NCI-H345 (cell line): ENCODE data around the gene SOCS3.

Source experiments
- DNase-seq: peaks from one replicate; lab custom pipeline; 2025; lab: John Stamatoyannopoulos, UW

The SOCS3 gene

DNA sequence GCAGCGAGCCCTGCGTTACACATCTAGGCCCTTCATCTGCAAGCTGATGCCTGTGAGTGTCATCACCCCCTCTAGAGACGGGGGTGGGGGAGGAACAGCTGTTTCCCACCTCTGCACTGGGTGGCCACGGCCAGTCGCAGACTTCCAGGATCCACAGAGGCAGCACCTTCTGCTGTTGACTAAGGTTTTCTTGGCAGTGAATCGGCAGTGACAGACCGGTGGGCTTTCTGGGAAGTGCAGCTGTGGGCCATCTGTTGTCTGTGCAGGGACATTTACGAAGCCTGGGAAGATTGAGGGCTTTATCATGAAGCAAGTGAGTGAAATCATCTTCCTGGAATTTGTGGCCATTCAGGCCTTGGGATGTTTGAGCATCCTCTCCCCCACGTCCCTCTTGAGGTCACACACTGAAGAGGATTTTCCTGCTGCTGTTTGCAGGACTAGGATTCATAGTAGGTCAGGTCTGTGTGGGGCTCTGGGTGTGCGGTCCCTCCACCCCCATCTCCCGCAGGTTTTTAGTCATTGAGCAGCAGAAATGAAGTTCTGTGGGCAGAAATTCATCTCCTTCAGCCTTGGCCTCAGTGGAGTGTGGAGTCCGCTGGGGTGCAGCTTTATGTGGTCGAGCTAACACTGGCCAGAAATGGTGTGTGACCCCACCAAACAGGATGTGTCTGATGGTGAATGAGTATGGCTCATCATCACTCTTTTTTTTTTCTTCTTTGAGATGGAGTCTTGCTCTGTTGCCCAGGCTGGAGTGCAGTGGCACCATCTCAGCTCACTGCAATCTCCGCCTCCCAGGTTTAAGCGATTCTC is 30.6 kb upstream of the SOCS3 start:
- no peak for DNase-seq

DNA sequence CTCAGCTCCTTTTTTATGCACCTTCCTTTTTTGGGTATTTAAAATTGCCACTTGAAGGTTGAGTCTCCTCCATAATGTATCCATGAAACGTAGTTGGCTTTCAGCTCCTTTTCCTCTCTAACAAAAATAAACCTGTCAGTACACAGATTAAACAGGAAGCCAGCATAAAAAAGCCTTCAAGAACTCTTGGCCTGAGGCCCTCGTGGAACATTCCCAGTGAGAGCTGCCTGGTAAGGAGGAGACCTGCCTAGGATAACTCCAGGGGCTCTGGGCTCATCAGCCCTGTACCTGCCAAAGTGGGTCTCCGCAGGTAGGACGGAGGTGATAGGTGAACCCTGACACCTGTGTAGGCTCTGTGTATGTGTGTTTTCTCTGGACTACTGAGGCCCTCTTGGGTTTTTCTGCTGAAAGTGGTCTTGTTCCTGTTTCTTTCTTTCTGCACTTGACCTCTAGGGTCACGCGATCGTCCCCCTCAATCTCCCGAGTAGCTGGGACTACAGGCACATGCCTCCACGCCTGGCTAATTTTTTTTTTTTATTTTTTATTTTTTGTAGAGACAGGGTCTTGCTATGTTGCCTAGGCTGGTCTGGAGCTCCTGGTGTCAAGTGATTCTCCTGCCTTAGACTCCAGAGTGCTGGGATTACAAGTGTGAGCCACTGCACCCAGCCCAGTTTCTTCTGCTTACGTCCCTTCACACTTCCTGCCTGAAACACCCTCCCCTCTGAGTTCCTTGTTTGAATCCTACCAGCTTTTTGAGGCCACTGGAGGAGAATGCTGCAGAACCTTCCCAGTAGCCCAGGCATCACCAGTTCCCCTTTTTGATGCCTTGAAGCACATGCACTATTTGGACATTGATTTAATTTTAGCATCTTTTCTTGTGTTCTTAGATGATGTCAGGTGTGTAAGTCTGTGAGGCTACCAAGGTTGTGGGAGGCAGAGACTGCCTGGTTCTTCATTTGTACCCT is 28.4 kb upstream of the SOCS3 start:
- no peak for DNase-seq

DNA sequence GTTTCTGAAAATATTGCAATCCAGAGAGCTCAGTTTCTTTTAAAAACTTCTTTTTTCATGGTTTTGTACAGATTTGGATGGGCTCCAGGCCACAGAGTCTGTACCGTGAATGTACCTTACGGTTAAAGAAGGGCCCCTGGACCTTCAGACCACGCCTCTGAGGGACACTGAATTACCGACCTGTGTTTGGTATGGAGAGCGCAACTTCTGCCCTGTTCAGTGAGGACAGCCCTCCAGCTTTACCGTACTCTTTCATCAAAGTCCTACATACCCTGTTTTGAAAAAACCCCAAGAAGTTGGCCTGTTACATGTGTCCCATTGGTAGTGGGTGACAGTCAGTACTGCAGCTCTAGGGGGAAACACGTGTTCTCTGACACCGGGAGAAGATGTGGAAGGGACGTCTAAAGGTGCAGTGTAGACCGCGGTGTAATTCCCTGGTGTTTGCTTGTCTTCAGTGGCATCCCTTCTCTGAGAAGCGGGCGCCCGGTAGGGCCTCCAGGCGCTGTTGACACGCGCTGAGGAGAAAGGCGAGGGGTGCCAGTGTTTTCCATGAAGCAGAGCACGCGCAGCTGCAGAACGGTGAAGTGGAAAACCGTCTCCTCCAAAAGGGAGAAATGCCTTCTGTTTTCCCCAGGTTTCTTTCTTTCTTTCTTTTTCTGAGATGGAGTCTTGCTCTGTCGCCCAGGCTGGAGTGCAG is 24.8 kb upstream of the SOCS3 start:
- no peak for DNase-seq

DNA sequence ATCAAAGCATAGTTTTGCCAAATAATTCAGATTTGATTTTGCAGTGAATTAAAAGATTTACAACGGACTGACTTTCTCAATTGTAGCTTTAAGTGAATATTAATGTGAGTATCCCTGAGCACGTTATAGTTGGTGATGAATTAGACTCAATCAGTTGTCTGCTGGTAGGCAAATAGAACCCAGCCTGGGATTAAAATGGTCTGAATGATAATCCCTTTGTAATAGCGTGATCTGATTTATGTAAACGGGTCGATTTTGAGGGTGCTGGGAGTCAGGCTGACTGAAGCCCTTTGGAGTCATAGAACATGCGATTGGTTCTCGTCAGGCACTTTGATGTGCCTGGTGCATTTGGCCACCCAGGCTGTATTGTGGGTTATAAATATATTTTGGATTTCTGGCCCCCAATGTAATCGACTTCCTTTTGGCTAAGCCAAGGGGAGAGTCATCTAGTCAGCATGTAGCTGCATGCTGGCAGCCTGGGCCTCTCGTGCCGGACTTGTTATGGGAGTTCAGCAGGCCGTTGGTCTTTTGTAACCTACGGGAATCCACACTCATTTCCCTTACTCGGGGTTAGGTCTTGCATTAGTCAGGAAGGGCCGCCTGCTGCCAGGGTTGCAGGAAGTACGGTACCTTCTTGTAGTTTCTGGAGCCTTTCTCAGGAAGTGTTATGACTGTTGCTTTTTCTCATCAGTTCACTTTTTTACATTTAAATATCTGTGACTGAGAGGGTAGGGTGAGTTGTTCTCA is 24.0 kb upstream of the SOCS3 start:
- DNase-seq = no peak

DNA sequence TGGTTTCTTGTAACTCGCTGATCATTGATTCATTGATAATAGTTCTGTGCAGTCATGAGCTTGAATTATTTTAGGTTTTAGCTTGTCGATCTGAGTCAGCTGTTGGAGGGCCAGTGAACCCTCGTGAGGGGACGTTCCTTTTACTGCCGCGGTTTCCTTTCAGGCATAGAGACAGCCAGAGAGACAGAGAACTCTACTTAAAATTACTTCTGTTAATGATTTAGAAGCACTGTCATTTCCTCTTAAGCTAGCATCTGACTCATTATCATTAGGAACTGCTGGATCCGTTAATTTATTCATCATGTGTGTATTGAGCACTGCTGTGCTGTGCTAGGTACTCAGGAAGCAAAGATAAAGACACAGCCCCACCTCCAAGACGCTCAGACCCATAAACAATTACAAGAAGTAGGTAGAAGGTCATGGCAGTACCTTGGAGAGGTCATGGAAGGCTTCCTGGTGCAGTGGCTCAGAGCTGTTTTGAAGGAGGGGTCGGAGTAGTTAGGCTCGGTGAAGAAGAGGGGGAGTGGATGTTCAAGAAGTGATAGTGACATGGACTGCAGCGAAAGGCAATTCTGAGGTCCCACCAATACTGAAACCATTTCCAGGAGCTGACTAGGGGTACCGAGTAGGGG is 21.8 kb upstream of the SOCS3 start:
- DNase-seq = no peak

DNA sequence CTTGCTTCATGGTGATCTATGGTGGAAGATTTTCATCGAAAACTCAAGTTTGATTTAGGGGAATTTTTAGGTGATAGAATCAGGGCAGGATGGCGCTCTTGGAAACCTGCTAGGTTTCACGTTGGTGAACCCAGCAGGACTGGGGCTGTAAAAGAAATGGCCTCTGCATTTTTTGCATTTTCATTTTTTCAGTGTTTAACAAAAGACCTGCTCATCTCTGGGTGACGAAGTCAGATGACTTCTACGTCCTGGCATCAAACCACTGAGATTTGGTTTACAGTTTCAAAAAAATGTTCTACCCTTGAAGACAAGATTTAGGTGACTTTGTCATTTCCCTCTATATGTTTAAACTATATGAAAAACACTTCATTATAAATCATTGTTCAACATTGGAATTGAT is 20.5 kb upstream of the SOCS3 start:
- no peak for DNase-seq

DNA sequence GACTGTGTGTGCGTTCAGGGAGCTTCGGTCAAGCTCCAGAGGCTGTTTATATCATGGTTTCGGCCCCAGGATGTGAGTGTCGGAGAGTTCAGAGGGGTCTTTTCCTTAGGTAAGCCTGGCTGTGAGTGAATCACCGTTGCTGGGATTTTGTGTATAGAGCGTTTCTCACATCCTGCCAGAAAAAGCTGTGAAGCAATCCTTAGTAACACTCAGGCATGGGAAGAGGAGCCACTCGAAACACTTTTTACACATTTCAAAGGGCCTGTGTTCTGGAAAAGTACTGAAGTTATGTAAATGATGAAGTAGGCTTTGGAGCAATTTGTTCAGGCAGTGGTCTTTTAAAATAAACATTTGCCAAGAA is 19.2 kb upstream of the SOCS3 start:
- no peak for DNase-seq

DNA sequence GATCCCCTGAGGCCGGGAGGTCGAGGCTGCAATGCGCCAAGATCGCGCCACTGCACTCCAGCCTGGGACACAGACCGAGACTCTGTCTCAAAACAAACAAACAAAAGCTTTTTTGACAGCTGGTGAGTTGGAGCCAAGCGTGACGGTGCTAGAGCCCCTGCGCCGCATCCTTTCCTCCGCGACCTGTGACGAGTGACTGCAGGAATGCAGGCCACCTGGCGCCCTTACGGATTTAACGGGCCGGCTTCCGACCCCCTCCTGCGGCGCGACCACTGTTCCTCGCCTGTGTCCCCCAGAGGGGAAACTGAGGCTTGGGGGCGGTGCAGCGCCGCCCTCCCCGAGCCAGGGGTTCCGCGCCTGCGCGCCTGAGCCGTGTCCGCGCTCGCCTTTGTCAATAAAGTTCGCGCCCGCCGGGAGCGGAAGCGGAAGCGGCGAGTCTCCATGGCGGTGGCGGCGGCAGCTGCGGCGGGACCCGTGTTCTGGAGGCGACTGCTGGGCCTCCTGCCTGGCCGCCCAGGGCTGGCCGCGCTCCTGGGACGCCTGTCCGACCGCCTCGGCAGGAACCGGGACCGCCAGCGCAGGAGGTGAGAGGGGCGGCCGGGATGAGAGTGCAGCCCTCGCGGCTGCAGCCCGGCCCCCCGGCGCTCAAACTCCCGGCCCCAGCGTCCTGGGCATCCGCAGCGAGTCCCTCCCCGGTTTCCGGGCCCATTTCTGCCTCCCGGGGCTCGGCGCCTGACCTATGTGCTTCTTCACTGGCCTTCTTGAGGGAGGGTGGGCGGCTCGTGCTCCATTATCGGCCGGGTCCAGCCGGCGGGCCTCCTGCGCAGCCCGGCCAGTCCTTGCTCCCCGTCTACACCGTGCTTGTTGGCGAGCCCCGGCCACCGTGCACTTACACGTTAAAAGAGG is 18.6 kb upstream of the SOCS3 start, which contains the start of gene PGS1:
Gene PGS1 (plus strand): TSS at position 425 of the 906 bp plus-strand sequence. CDS start 17 bp downstream, at position 442.
- DNase-seq = peak; percentile 86

DNA sequence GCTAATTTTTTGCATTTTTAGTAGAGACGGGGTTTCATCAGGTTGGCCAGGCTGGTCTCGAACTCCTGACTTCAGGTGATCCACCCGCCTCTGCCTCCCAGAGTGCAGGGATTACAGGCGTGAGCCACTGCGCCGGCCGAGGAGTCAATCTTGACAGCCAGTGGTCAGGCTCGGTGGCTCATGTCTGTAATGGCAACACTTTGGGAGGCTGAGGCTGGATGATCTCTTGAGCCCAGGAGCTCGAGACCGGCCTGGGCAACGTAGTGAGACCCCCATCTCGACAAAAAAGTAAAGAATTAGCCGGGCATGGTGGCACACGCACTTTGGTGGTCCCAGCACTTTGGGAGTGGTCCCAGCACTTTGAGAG is 18.0 kb upstream of the SOCS3 start:
- no peak for DNase-seq

DNA sequence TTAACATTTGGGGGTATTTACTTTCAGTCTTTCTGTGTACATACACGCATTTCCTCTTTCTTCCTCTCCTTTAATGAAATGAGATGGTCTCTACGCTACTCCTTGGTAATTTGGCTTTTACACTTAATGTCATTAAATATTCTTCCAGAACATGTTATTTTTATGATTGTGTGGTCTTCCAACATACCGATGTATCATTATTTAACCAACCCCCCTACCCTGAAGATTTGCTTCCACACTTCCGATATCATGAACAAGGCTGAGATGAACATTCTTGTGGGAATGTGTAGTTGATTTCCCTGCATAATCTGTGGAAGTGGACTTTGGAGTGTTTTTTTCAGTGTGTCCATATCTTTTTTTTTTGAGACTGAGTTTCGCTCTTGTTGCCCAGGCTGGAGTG is 16.3 kb upstream of the SOCS3 start:
- no peak for DNase-seq

DNA sequence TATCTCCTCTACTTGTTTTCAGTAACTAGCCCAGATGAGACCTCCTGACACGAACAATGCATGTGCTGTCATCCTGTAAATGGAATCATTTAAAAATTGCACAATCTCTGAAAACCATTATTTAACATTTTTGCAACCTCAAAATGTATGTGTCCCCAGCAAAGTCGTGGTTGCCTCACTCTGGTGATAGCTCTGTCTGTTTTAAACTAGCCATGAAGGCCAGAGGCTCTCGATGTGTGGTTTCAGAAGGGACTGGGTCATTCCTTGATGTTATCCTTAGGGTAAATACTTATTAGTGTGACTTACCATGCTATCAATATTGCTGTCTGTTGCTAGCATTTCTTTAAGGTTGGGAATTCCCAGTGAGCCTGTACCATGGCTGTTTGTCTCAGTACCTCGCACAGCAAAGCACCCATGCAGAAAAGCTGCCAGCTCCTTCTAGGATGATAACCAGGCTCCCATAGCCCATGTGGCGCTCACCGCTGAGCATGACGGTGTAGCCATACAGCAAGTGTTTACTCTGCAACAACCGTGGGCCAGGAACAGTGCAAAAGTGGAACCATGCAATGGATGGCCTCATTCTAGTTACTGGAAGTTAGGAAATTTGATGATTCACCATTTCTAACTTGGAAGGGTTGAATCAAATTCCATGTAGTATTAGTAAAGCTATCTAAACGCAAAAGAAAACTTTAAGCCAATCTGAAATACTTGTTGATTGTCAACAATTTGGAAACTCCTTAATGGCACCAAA is 15.7 kb upstream of the SOCS3 start:
- no peak for DNase-seq

DNA sequence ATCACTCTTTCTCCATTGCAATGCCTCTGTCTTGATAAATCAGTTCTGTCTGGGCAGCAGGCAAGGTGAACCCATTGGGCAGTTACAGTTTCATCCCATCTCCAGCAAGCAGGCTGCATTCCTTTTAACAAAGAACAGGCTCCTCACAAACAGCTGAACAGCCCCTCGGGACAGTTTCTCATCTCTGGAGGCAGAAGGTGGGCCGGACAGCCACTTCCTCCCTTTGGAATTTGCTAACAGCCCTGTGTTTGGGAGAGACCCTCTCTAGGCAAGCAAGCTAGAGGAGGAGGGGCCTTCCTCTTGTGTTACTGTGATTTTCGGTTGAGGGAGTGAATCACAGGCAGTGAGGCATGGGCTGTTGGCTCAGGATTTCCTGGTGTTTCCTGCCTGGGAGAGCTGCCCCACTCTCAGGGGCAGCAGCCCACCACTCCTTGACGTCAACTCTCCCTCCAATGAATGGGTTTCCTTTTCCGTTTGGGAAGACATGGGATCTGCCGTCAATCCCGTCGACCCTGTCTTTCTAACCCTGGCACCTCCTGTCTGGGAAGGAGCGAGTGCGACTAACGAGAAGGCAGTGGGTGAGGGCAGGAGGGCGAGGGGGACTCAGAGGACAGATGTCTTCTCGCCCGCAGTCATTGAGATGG is 14.9 kb upstream of the SOCS3 start:
- DNase-seq = no peak

DNA sequence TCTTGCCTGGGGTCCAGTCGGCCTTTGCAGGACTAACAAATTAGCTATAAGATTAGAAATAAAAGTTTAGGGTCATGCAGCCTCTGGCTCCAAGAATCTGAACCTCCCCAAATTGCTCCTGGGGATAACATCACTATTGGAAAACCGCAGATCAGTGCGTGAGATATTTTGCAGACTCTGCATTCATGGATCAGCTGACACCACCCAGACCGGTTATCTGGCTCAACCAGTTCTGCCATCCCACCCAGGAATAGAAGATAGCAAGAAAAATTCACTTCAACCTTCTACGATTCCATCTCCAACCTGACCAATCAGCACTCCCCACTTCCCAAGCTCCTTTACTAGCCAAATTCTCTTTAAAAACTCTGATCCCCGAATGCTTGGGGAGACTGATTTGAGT is 14.3 kb upstream of the SOCS3 start:
- no peak for DNase-seq

DNA sequence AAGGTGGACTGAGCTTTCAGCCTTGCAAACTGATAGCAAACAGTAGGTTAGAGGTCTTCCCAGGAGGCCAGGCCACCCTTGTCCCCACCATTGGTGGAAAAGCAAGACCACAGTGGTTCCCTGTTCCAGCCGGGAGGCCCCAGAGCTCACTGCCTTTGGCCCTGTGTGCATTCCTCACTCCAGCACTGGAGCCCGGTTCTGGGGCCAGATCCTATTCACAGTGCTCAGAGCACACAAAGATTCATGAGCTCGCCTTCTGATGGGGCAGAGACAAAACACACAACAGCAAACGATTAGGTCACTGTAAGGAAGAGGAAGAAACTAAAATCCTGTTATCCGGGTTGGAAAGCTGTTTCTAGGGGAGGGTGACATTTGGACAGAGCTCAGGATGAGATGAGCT is 13.0 kb upstream of the SOCS3 start:
- no peak for DNase-seq

DNA sequence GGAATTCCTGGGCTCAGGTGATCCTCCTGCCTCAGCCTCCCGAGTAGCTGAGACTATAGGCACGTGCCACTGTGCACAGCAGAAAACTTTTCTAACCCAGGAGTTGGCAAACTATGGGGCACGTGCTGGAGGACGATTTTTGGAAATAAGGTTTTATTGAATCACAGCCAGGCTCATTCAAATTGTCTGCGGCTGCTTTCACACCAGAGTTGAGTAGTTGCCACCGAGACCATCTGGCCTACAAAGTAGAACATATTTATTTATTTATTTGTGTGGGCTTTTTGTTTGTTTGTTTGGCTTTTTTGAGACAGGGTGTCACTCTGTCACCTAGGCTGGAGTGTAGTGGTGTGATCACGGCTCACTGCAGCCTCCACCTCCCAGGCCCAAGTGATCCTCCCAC is 11.2 kb upstream of the SOCS3 start:
- no peak for DNase-seq

DNA sequence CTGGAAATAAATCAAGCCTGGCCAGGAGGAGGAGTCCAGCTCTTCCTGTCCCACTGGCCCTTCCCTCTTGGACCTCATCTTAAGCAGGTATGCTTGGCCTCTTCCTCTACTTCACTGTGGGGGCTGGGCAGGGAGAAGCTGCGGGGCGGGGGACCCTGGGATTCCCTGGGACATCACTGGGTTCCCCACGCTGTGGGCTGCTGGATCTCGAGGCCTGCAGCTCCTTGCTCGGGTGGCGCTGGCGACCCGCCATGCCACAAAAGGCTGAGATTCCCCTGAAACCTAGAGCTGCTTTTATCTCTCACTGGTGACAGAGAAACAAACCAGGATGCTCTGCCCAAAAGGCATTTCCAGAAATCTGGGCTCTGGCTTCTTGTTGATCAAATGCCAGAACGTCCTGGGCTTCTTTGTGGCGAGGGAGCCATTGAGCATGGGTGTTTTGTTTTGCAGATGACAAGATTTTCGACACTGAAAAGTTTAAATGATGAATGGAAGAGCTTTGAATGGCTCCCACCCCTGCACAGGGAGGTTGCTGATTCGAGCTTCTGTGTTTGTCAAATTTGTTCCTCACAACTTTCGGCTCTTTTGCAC is 10.0 kb upstream of the SOCS3 start:
- no peak for DNase-seq

DNA sequence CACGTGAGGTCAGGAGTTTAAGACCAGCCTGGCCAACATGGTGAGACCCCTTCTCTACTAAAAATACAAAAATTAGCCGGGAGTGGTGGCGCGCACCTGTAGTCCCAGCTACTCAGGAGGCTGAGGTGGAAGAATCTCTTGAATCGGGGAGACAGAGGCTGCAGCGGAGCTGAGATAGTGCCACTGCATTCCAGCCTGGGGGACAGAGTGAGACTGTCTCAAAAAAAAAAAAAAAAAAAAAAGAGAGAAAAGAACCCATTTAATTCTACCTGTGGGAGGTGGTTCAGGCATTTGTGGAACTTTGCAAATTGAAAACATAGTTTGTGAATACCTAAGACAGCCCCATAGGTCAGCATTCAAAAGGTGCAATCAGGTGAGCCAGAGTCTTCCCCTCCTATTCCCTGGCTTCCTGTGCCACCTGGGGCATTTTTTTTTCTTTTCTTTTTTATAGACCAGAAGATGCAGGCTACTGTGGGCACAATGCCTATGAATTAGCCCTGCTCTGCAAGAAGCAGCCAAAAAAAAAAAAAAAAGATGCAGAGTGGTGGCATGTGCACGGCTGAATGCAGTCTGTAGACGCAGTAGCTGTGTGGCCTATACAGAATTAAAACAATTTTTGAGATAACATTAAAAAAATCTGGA is 9.1 kb upstream of the SOCS3 start:
- DNase-seq = no peak

DNA sequence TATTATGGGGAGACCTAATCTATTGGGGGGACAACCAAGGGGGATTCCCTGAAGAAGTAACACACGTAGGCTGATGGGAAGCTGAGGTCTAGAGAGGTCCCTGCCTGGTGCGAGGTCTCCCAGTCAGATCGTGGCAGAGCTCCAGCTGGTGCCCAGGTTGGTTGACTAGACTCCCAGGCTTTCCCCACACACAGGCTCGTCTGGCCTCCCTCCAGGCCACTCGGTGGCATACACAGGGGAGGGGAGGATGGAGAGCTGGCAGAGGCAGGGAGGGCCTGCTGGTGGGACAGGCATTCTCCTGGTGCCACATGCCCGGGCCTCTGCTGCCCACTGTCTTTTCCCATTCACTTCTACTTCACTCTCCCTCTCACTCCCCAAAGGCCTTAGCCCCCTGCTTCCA is 8.5 kb upstream of the SOCS3 start:
- DNase-seq = no peak
